Left lobe of liver (tissue), 2 donors: ENCODE measurements around the gene RBP4. TPM values are rescaled to one million over a fixed set of nuclear protein-coding genes. Genes with fewer than 3 reads are reported as not detected.

Experiments used
- ATAC-seq: fragments of 200-7000 bp; cut with Tn5 transposase; one replicate; pipeline ENCODE4 v1.9.1; 2020; ENCODE audit warnings: mild to moderate bottlenecking, moderate library complexity
- DNase-seq: peaks from one replicate; pipeline ENCODE4 v3.0.0-alpha.2; 2020; ENCODE audit warnings: low spot score
- total RNA-seq: library from RNA; stranded (reverse); gene quantifications from one replicate; pipeline ENCODE4 v1.2.1, GENCODE V29; 2021
- donor health status: DM: no; HTN: no; CAD: no; lungs with moderate emphysema.
- donor health status: DM: no; HTN: yes; CAD: no.

The RBP4 gene
- total RNA-seq, 1 donor from 2014 or later: 6,485 TPM

- DNase-seq: peak; percentile 60
- peak; percentile 3 for ATAC-seq
Measured at GRCh38 chr10:93596539-93596938, 4.5 kb downstream of the RBP4 start.

- ATAC-seq: peak; percentile 14
- DNase-seq: no peak
Measured at GRCh38 chr10:93595378-93596161, 5.5 kb downstream of the RBP4 start.

GRCh38 chr10:93594518-93594917, 6.5 kb downstream of the RBP4 start:
- DNase-seq: no peak
- no peak for ATAC-seq

DNA sequence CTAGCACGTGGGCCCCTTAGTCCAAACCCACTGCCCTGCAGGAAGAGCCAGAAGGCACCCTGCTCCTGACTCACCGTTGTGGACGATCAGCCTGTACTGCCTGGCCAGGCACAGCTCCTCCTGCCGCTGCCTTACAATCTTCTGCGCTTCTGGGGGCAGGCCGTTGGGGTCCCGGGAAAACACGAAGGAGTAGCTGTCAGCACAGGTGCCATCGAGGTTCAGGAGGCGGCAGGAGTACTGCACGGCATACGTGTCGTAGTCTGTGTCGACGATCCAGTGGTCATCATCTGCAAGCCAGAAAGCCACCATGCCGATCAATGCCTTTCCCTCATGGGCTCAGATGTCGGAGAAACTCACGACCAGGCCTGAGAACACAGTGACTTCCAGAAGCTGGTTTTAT, 7.3 kb downstream of the RBP4 start:
- ATAC-seq: no peak
- DNase-seq: no peak

DNA sequence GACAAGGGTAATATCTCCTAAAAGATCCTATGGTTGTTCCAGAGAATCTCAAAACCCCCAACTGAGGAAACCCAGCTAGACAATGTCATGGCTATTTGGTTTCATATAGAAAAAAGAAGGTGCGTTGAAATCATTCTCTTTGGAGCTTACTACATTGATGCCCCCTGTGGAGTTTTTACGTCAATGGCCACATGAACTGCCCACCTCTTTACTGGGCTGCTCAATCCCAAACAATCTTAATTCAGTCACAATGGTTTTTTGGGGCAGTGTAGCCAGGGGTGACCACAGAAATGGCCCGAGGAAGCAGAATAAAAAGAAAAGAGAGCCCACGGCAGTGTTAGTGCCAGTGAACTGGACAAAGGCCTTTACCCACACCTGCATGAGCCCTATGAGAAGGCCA, 7.8 kb downstream of the RBP4 start:
- no peak for ATAC-seq

DNA sequence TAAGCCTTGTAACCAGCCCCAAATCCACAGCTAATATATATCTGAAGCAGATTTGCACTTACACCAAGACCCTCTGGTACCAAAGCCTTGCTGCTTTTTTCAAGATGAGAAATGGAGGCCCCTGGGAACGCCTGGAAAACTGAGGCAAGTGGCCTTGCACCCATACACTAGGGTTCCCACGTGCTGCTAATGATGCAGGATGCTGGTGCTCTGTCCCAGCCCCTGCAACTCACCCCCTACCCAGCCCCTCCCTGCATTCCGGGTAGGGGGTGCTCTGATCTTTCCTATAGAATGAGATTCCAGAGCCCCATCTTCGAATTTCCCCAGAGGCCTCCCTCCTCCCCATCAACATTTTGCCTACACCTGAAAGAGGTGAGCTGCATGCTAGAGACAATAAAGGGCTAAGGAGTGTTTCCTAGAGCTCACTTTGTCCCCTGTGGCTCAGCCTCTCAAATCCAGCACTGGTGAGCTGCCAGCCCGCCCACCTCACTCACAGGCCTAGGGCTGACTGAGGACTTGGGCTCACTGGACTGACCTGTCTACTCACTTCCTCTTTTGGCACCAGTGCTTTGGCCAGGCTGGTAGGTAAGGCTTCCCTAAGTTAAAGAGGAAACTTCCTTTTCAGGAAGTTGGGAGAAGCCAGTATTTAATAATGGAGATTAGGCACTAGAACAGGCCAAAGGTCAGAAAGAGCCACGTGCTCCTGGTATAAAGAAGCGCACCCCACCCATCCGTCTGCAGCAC, 9.8 kb downstream of the RBP4 start:
- ATAC-seq (no peak), DNase-seq (no peak)

More for the DNA sequence above, 7.8 kb downstream of the RBP4 start:
- DNase-seq: no peak

DNA sequence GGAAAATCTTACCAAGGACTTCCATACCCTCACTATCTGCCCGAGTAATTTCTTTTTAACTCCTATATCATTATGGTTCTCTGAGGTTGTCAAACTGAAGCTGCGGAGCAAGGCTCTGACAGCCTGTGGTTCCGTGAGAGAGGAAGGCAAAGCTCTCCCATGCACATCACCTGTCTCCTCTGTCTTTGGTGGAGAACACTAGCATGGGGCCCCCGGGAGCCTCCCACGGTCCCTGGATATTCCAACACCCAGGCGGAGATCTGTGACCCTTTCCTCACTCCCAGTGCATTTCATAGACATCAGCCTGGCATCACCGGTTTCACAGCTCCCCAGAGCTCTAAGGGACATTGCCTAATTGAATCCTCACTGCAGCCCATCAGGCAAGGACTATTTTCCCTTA, 10.4 kb downstream of the RBP4 start:
- DNase-seq: no peak
- peak; percentile 24 for ATAC-seq

- peak; percentile 57 for ATAC-seq
- DNase-seq: peak; percentile 84
Measured at GRCh38 chr10:93589648-93590562, 11.1 kb downstream of the RBP4 start.

GRCh38 chr10:93584445-93584844, 16.6 kb downstream of the RBP4 start:
- no peak for ATAC-seq
- no peak for DNase-seq

GRCh38 chr10:93580828-93581227, 20.2 kb downstream of the RBP4 start:
- DNase-seq: no peak
- no peak for ATAC-seq

DNA sequence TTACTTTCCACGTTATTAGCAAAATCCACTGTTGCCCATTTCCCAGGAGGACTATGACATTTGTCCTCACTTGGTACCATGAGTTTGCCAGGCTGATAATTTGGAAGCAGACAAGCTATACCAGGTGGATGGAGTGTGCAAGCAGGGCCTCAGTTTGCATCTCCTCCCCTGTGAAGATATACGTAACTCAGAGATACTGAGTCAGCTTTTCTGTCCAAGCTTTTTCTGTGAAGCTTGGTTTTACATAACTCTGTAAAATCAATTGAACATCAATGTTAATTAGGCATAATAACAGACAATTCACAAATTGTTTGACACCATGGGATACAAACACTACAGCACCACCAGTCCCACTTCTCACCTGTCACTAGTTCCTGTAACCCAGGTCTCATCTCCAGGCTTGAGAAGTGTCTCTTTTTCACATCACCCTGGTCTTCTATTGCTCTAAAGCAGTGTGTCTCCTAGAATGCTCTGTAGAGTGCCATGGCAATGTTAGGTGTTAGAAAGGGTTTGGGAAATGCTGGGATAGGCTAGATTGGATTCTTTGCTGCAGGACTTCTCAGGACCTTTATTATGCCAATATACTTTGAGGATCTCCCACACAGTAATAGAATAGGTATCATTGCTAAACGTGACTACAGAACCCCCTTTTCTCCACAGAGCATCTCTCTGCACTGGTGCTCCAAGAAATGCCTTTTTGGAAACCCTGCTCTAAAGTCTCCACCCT, 20.9 kb downstream of the RBP4 start:
- ATAC-seq: no peak
- no peak for DNase-seq

GRCh38 chr10:93579089-93579488, 21.9 kb downstream of the RBP4 start:
- ATAC-seq (no peak), DNase-seq (no peak)

- ATAC-seq: no peak
Measured at GRCh38 chr10:93577565-93577964, 23.5 kb downstream of the RBP4 start.

GRCh38 chr10:93576888-93577287, 24.1 kb downstream of the RBP4 start:
- ATAC-seq: no peak
- no peak for DNase-seq

More at GRCh38 chr10:93577565-93577964, 23.5 kb downstream of the RBP4 start:
- no peak for DNase-seq

GRCh38 chr10:93573924-93574323, 27.1 kb downstream of the RBP4 start:
- ATAC-seq (no peak), DNase-seq (no peak)

DNA sequence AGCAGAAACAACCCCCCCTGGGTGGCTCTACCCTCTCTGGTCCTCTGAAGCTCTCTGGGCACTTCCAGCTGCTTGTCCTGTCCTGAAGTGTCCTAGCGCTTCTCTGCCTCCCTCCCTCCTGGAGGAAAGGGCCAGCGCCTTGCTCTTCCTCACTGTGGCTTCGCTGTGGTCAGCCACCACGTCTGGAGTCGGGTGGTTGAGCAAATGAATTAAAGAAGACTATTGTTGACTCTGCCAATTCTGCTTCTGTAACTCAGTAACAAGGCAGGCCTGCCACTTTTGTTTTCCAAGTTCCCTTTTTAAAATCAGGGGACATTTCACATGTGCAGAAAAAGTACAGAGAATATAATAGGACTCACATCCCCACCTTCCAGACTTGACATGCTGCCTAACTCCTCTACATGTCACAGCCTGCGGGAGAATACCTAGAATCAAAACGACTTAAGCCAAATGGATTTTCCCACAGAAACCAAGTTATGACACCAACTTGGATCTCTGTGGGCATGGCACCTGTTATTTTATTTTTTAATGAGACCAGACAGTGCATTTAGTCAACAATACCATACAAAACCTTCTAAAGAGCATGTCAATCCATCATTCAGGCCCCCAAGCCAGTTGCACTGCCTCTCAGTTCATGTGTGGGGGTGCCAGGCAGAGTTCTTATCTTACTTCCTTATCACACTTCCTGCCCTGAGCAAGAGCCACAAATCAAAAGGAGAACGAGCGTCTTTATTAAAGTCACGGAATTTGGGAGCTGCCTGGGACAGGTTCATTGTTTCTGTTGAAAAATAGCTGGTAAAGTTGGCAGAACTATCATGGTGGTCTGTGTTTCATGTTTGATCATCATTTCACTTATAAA, 27.8 kb downstream of the RBP4 start:
- ATAC-seq (peak; percentile 46), DNase-seq (no peak)

DNA sequence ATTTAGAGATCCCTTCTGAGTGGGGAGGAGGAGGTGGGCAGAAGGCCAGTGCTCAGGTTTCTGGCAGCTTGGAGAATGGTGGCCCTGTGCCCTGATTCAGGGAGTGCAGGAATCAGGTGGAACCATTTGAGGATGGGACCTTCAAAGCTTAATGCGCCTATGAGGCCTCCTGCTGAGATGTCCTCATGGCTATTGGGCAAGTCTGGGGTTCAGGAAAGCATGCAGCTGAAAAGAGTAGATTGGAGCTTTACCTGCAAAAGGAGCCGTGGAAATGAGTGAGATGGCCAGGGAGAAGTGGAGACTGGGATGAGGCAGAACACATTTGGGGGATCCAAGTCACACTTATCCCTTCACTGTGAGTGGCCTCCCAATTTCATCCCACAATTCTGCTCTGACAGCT, 28.4 kb downstream of the RBP4 start:
- ATAC-seq (no peak), DNase-seq (no peak)

- no peak for ATAC-seq
- DNase-seq: no peak
Measured at GRCh38 chr10:93570383-93570782, 30.7 kb downstream of the RBP4 start.

DNA sequence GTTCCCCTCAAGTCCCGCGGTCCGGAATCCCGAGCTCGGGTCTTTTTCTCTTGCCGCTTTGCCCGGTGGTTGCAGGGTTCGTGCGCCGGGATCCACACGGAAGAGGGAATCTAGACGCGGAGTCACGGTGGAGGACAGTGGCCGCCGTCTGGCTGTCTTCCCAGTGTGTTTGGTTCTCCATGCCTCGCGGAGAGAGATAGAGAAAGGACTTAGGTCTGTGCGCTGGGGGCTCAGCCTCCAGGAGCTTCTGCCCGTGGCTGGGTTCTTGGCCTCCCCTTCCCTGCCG, 33.0 kb downstream of the RBP4 start:
- ATAC-seq: peak; percentile 46
- DNase-seq: no peak
